HS-5 (cell line): ENCODE results near the gene SCN2A.

ENCODE experiments used
- DNase-seq: peaks from one replicate; pipeline ENCODE4 v3.0.0-alpha.2; 2012; ENCODE audit warnings: low read depth

The SCN2A gene

GRCh38 chr2:165239230-165239629 is at the start of gene SCN2A:
Gene SCN2A (plus strand): TSS chr2:165239414. CDS start chr2:165295824, 56,410 bp downstream.
- peak; percentile 25 for DNase-seq

GRCh38 chr2:165191096-165191728 is 48.0 kb upstream of the SCN2A start:
- no peak for DNase-seq

- DNase-seq: no peak
These were observed 46.5 kb upstream of the SCN2A start for GRCh38 chr2:165192729-165193128.

GRCh38 chr2:165193178-165193777 is 45.9 kb upstream of the SCN2A start:
- DNase-seq: no peak

DNA sequence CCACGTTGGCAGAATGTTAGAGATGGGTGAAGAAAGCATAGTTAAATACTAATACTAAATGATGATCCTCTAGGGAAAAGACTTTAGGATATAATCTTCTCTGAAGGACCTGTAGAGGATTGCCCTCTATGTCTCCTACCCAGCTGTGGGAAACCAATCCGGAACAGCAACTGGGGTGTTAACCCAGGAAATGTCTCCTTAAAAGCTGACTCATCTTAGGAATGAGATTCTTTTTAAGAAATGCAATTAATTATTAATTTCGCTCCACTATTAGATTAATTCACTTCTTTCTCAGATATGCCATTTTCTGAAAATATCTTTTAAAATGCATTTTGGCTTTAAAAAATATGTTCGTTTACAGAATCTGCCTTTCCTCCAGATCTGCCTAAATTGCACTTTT is 42.8 kb upstream of the SCN2A start:
- DNase-seq: no peak

- no peak for DNase-seq
These were observed 41.9 kb upstream of the SCN2A start for GRCh38 chr2:165197346-165197745.

DNA sequence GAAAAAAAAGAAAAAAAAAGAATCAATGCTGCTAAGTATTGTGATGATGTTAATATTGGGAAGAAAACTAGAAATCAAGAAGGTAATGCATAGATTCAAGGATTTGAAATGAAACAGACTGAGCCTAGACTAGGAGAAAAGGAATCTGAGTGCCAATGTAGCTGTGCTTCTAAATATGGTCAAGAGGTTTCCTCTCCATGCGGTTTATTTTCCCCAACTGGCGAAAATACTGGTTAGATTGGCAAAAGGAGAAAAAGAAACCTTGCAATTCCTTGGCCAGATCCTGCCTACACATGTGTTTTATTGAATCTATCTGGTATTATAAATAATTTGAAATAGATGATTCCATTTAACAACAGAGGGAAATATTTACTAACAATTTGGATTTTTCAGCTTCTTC is 41.0 kb upstream of the SCN2A start:
- no peak for DNase-seq

- no peak for DNase-seq
These were observed 37.0 kb upstream of the SCN2A start for GRCh38 chr2:165202239-165202638.

GRCh38 chr2:165203689-165204559 is 35.3 kb upstream of the SCN2A start, which contains the start of gene SCN3A:
Gene SCN3A (minus strand): TSS chr2:165204050. CDS start chr2:165176394, 27,656 bp downstream.
- peak; percentile 37 for DNase-seq

DNA sequence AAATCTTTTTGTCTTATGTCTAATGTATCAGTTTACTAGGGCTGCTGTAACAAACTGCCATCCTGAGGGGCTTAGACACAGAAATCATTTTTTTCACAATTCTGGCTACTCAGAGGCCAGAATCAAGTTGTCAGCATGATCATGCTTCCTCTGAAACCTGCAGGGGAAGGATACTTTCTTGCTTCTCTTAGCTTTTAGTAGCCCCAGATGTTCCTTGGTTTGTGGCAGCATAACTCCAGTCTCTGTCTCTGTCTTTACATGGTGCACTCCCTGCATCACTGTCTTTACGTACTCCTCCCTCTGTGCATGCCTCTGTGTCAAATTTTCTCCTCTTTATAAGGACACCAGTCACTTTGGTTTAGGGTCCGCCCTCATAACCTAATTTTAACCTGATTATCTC is 33.3 kb upstream of the SCN2A start:
- DNase-seq: no peak

GRCh38 chr2:165208094-165208493 is 31.1 kb upstream of the SCN2A start:
- no peak for DNase-seq

- peak; percentile 5 for DNase-seq
These were observed 25.1 kb upstream of the SCN2A start for GRCh38 chr2:165214093-165214492.

GRCh38 chr2:165219481-165219880 is 19.7 kb upstream of the SCN2A start:
- no peak for DNase-seq

DNA sequence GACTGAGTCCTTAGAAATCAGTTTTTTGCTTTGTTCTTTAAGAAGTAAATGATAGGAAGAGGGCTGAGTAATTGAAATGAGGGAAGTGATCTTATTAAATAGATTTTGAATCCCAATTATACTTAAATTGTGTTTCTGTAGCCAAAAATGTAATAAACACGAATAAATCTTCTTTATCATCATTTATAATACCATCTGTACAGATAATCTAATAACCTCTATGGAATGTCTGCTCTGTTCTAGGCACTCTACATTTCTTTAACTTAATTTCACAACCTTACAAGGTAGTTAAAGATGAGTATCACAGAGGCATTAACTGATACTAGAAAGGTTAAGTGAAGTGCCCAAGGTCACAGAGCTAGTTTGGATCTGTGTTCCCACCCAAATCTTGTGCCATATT is 14.3 kb upstream of the SCN2A start:
- no peak for DNase-seq

DNA sequence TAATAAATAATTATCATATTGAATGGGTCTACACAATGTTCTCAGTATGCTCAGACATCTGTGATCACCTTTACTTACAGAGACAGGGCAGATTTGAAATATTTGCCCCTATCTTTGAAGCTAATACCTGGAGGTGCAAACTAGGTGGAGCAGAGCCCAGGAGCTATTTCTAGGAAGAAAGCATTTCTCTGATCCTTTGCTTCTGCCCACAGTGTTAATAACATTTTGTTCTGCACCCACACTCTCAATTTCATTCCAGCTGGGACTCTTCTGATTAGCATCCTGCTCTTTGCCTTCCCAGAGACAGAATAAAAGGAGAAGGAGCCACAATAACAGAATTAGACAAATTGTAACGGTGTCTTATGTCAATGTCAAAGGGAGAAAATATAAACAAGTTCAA is 11.6 kb upstream of the SCN2A start:
- no peak for DNase-seq

DNA sequence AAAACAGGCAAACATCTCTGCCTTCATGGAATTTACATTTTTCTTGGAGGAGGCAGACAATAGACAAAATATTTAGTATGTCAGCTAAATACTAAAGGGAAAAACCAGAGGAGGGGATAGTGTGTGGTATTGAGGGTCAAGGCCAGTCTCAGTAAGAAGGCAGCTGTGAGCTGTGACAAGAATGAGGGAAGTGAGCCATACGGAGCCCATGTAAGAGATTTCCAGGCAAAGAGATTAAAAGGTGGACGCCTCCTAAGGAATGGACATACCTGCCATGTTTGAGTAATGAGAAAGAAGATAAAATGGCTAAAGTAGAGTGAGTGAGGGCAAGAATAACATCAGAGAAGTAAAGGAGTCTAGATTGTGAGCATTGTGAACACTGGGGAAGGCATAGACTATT is 2.2 kb upstream of the SCN2A start:
- no peak for DNase-seq

DNA sequence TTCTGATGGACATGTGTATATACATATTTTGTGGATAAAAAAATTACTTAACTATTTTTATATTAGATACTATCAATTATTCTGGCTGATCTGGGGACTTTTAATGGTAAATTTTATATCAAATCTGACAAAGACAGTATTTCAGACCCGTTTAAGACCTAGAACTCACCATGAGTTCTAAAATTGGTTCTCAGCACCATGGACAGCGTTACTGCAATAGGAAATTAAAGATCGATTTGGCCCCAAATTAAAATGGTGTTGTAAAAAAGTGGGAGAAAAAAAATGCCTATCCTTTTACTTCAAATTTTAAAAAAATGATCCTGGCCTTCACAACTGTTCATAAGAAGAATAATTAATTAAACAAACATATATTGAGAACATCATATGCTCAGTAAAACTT is 919 bp upstream of the SCN2A start:
- no peak for DNase-seq

GRCh38 chr2:165239856-165240515 is 772 bp downstream of the SCN2A start:
- DNase-seq: no peak

DNA sequence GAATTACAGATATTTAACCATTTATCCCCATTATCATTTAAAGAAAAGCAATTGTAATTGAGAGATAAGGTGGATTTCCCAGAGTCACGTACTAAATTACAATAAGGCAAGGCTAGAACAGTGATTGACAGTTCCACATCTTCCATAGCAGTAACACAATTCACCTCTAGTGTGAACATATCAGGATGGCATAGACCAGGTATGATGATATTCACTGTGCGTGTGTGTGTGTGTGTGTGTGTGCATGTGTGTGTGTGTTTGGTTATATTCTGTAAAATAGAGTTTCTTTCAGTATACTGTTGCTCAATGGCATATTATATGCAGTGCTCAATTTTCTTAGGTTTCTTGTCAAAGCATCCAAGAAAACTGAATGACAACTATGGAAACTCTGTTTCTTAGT is 1.7 kb downstream of the SCN2A start:
- DNase-seq: no peak

GRCh38 chr2:165245081-165245793 is 6.0 kb downstream of the SCN2A start:
- DNase-seq: no peak

DNA sequence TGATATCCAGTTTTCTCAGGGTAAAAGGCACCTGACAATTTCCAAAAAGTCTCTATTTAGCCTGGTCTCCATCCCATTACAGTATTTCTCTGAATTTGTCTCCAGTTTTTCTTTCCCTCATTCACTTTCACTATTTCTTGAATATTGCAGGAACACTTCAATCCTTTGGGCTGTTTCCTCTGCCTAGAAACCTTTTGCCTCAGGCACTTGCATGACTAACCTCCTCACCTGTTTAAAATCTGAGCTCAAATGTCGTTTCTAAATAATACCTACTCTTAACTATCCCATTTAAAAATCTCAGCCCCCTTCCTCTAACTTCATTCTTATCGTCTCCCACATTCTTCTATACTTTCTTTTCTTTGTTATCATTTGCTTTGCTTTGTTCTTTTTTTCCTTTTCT is 9.0 kb downstream of the SCN2A start:
- DNase-seq: no peak

DNA sequence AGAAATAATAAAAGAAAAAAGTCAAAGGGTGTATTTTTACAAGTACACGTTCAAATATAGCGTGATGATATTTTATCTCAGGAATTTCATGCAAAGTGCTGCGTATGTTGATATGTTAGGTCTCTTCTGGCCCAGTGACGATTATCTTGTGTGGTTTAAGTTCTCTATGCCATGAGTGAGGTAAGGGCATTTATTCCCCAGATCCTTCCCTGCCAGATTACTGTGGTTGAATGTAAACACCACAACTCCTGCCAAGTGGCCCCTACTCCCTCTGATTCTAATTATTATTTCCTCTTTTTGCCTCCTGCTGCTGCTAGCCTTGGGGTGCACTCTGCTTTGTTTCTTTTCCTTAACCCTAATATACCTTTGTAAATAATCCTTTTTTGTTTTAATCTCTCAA is 12.2 kb downstream of the SCN2A start:
- no peak for DNase-seq
